Activated CD4-positive, CD25-positive, alpha-beta regulatory T cell treated with anti-CD3 and anti-CD28 coated beads, Interleukin-2, amount 50 U/mL, for 72 hours (primary cell): Measurements from ENCODE around the gene UBP1.
A peak's percentile ranks its signal among the peaks of the same experiment; 100 is the strongest.
"Not testable (repeated sequence)": the region's sequence is repeated elsewhere in the genome, so short reads cannot be mapped to it uniquely, and the experiment has no call there.

ENCODE experiments used
- DNase-seq: peaks from one replicate; pipeline ENCODE4 v3.0.0; 2021

Gene UBP1

GRCh38 chr3:33388374-33389100 lies 51.7 kb downstream of the UBP1 start:
- no peak for DNase-seq

GRCh38 chr3:33386631-33387030 lies 53.6 kb downstream of the UBP1 start:
- no peak for DNase-seq

DNA sequence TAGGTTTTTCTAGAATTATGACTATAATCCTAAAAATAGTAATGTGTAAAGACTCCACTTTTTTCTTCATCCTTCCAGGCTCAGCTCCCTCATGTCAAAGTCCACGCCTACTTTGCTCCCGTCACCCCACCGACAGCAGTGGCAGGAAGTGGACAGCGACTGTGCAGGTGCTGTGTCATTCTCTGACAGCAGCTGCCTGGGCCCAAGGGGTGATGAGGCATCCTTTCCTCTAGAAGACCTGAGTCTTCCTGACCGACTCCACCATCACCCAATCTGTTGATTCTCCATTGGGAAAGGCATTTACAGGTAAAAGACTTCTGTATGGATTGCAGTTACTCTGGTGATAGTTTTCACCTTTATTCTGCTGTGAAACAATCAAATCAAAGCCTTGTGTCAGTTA lies 54.8 kb downstream of the UBP1 start:
- DNase-seq, result peak; percentile 58

- DNase-seq, result no peak
Observed at GRCh38 chr3:33383951-33384350, 56.3 kb downstream of the UBP1 start.

DNA sequence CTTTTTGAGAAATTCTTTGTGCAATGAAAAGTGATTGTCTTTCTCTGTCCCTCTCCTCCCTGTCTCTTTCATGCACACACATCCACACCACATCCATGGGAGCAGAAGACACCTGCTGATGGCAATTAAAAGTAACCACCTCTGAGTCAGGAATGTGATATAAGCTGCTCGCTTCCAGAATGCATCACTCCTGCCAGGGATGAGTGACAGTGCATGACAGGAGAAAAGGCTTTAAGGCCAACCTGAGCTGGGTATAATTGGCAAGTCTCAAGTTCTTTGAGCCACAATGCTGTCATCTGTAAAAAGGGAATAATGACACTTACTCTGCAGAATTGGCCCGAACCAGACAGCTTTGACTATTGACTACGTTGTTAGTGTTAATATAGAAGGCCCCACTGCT lies 59.6 kb downstream of the UBP1 start:
- DNase-seq, result no peak

- no peak for DNase-seq
Observed at GRCh38 chr3:33377931-33378330, 62.3 kb downstream of the UBP1 start.

- DNase-seq, result no peak
Observed at GRCh38 chr3:33377489-33377888, 62.7 kb downstream of the UBP1 start.

DNA sequence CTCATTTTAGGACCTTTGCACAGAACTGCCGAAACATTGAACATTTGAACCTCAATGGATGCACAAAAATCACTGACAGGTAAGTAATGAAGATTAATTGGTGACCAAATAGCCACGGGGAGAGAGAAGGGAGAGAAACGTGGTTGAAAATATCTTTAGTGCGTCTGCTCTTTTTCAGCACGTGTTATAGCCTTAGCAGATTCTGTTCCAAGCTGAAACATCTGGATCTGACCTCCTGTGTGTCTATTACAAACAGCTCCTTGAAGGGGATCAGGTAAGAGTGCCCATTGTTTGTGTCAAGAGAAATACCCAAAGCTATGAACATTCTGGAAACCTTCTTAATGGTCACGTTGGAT lies 67.1 kb downstream of the UBP1 start:
- no peak for DNase-seq

GRCh38 chr3:33372218-33373081 lies 67.8 kb downstream of the UBP1 start:
- DNase-seq, result peak; percentile 47

DNA sequence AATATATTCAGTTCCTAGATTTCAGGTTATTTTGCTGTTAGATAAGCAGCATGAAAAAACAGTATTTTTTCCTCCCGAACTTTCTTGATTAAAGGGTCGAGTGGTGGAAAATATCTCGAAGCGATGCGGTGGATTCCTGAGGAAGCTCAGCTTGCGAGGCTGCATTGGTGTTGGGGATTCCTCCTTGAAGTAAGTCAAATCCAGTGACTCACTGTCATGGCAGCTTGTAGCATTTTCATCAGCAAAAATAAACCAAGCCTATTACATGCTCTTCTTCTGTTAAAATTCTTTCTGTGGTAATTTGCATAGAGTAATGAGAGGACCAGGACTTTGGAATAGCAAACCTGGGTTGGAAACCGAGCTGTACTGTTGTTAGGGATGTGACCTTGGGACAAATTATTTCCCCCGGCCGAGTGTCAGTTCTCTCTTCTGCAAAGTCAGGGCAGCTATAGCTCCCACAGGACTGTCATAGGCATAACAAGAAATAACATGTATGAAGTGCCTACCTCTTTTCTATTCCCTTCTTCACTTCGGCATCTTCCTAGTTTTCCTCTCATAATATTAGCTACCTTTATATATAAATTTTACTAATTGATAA lies 75.6 kb downstream of the UBP1 start:
- DNase-seq, result no peak

GRCh38 chr3:33364060-33364459 lies 76.1 kb downstream of the UBP1 start:
- no peak for DNase-seq

- DNase-seq, result no peak
Observed at GRCh38 chr3:33363113-33363800, 76.9 kb downstream of the UBP1 start.

DNA sequence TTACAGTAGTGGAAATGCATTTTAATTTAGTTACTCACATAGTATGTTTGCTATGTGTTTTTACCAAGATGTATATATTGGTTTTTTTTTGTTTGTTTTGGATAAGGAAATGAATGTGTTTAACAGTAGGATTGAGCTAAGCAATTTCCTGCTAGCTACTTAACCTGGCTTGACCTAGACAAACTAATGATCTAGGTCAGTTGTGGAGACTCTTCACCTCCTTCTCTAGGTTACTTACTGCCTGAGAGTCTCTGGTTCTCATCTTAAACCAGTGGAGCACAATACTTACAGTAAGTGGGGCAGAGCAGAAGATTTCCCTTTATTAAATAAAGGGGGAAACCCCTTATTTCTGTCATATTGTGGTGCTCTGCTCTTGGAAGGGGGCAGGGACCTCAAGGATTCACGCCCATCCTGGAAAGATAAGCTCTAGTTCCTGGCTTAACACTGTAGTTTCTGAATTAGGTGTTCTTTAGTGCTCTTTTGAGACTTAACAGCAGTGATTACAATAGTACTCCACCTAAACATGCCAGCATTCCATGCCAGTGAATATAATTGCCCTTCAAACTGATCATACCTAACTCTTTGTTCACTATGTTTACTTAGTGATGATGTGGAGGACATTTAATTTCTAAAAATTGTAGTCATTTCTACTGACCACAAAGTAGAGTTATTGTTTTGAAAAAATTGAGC lies 79.9 kb downstream of the UBP1 start:
- no peak for DNase-seq

DNA sequence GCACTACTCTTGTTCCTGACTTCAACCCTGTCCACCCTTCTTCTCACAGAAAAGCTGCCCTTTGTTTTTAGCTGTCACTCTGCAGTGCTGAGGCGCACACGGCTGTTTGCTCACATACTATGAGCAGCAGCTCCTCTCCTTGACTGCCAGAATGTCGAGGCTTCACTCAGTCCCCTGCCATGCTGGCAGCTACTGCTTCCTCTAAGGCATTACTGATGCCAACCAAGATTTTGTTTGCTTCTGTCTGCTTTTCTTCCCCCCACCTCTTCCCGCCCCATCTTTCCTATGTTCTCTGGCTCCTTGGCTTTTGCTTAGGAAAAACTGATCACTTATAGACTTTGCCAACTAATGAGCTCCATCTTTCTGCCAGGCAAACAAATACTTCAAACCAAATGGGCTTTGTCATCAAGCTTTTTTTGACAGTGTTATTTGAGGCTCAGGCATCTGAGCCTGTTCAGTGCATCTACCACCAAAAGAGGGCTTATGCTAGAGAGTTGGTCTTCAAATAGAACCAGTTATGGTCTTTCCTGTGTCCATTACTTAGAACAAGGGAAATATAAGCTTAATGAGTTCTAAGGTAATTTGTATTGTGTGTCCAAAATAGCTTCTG lies 81.9 kb downstream of the UBP1 start:
- DNase-seq, result no peak

DNA sequence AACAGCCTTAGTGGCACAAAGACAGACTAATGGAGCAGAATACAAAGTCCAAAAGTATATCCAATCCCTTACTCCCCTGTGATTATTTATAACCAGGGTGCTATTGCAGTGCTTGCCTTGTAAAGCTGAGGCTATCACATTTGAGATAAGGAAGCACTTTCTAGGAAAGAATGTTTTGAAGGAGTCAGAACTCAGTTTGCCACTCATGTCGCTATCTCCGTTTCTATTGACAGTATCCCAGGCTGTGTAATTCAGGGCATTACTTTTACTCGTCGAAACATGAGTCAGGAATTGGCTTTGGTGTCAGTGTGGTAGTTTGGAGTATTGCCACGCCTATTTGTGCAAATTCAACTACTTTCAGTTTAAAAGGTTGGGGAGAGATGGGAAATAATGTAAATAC lies 84.6 kb downstream of the UBP1 start:
- no peak for DNase-seq

GRCh38 chr3:33339758-33340157 lies 100.4 kb downstream of the UBP1 start:
- DNase-seq, result no peak

- not testable (repeated sequence) for DNase-seq
Observed at GRCh38 chr3:33338936-33339465, 101.2 kb downstream of the UBP1 start.
